Prostate gland (tissue), 2 donors: ENCODE results near the gene DDX39B. TPM values are rescaled to one million over a fixed set of nuclear protein-coding genes. Genes with fewer than 3 reads are reported as not detected.

Experiments
- DNase-seq: peaks from one replicate; pipeline ENCODE4 v3.0.0-alpha.2; 2019; ENCODE audit warnings: low spot score
- H3K27ac ChIP-seq, 2 donors: fragments of 200-600 bp; sonication (generic); 2 replicates each; pipeline ENCODE4 v1.5.1; 2017 to 2019
- H3K27me3 ChIP-seq: fragments of 200-600 bp; sonication (generic); replicated peaks from 2 replicates; pipeline ENCODE4 v1.5.1; 2019; ENCODE audit not compliant: insufficient read depth
- H3K36me3 ChIP-seq, 2 donors: fragments of 200-600 bp; sonication (generic); 1 replicate in 1 of 2; 2 replicates in 1 of 2; pipeline versions ENCODE4 v1.5.1 to v1.8.1; 2017 to 2019
- H3K4me1 ChIP-seq: fragments of 200-600 bp; sonication (generic); replicated peaks from 2 replicates; pipeline ENCODE4 v1.5.1; 2019
- H3K4me3 ChIP-seq, 2 donors: fragments of 200-600 bp; sonication (generic); 2 replicates each; pipeline ENCODE4 v1.5.1; 2017 to 2019
- H3K9me3 ChIP-seq: fragments of 200-600 bp; sonication (generic); 2 replicates; pipeline ENCODE4 v1.5.1; 2017
- CTCF ChIP-seq, 4 experiments: fragments of 200-600 bp in 2 of 4; fragments of 450-650 bp in 2 of 4; sonication (generic) in 2 of 4; IDR thresholded peaks; 1 replicate in 3 of 4; 2 replicates in 1 of 4; pipeline ENCODE4 v1.5.1; 2016 to 2019; ENCODE audit warnings: antibody characterized with exemption in 4 of 4, mild to moderate bottlenecking in 2 of 4, moderate library complexity in 2 of 4
- POLR2A ChIP-seq: fragments of 450-650 bp; IDR thresholded peaks from one replicate; pipeline ENCODE4 v1.6.1; 2016; ENCODE audit warnings: antibody characterized with exemption, mild to moderate bottlenecking
- POLR2AphosphoS5 ChIP-seq: sonication (generic); formaldehyde crosslinking; IDR thresholded peaks from one replicate; pipeline ENCODE4 v1.6.1; 2017; ENCODE audit warnings: antibody characterized with exemption
- WGBS: methylation state at CpG from one replicate; pipeline ENCODE4 v1.1.5; 2018; 5-methylcytosine and 5-hydroxymethylcytosine counted together
- intact Hi-C: fragments of 100-400 bp; cut with DNase I; formaldehyde crosslinking; loops from one replicate; pipeline ENCODE4 v1.14.2; 2022
- total RNA-seq, 2 donors: library from RNA; depleted of rRNA; stranded (reverse); fragments of >200 nt; gene quantifications; one replicate each; pipeline ENCODE4 v1.1.0, GENCODE V29; 2016

The DDX39B gene
- total RNA-seq, 2 donors from 2014 or later = 227 to 390 TPM

- no peaks in the 10 kb centered on the region for H3K27me3 ChIP-seq
- intact Hi-C loops = no loop called here
- TF ChIP-seq CTCF (IDR thresholded peaks at IDR 0.05) (no peak), POLR2A (no peak), POLR2AphosphoS5 (no peak)
- 80% methylated on average over 2 of the region's 2 CpGs for WGBS
- DNase-seq = no peak
- H3K4me3 ChIP-seq = no peak overlapping the region
- no peaks in the 10 kb centered on the region for H3K36me3 ChIP-seq
- no peaks in the 10 kb centered on the region for H3K9me3 ChIP-seq
- H3K27ac ChIP-seq = no peak overlapping the region
- H3K4me1 ChIP-seq = peaks cover 16% of the 10 kb centered on the region
Observed at GRCh38 chr6:31544676-31545075, 2.9 kb upstream of the DDX39B start.

GRCh38 chr6:31543639-31544038 is 1.8 kb upstream of the DDX39B start:
- H3K4me3 ChIP-seq = no peak overlapping the region

GRCh38 chr6:31541059-31541657 is 645 bp downstream of the DDX39B start:
- WGBS = under 1% methylated on average over 21 of the region's 21 CpGs
- TF ChIP-seq POLR2AphosphoS5 (no peak), POLR2A (no peak), CTCF (IDR thresholded peaks at IDR 0.05) (no peak)
- H3K36me3 ChIP-seq = peaks cover 0 to 14% of the 10 kb centered on the region in 2 donors
- peaks cover 21% of the 10 kb centered on the region for H3K4me1 ChIP-seq
- no peaks in the 10 kb centered on the region for H3K27me3 ChIP-seq
- peak overlapping the region; percentile 97 for H3K27ac ChIP-seq
- no peaks in the 10 kb centered on the region for H3K9me3 ChIP-seq
- peak overlapping the region; percentile 55 to 68 for H3K4me3 ChIP-seq
- peak; percentile 46 for DNase-seq
- intact Hi-C loops = no loop called here

More at GRCh38 chr6:31543639-31544038, 1.8 kb upstream of the DDX39B start:
- TF ChIP-seq POLR2AphosphoS5 = no peak
- TF ChIP-seq CTCF (IDR thresholded peaks at IDR 0.05) = no peak
- TF ChIP-seq POLR2A = no peak
- Histone ChIP-seq H3K36me3 (no peaks in the 10 kb centered on the region), H3K27ac (no peak overlapping the region), H3K9me3 (no peaks in the 10 kb centered on the region), H3K27me3 (no peaks in the 10 kb centered on the region), H3K4me1 (peaks cover 25% of the 10 kb centered on the region)
- 94% methylated on average over 6 of the region's 6 CpGs for WGBS
- intact Hi-C loops = no loop called here
- DNase-seq = no peak

GRCh38 chr6:31540640-31541039 is 1.2 kb downstream of the DDX39B start:
- no peaks in the 10 kb centered on the region for H3K27me3 ChIP-seq
- peak overlapping the region; percentile 55 to 68 for H3K4me3 ChIP-seq
- intact Hi-C loops = no loop called here
- peaks cover 21% of the 10 kb centered on the region for H3K4me1 ChIP-seq
- H3K27ac ChIP-seq = peak overlapping the region; percentile 97
- TF ChIP-seq POLR2AphosphoS5 = no peak
- no peak for DNase-seq
- peaks cover under 1 to 18% of the 10 kb centered on the region in 2 donors for H3K36me3 ChIP-seq
- WGBS = 6% methylated on average over 4 of the region's 4 CpGs
- H3K9me3 ChIP-seq = no peaks in the 10 kb centered on the region

GRCh38 chr6:31538805-31539400 is 2.9 kb downstream of the DDX39B start:
- H3K27me3 ChIP-seq = no peaks in the 10 kb centered on the region
- intact Hi-C loops = no loop called here
- H3K9me3 ChIP-seq = no peaks in the 10 kb centered on the region
- H3K36me3 ChIP-seq = peaks cover 3 to 28% of the 10 kb centered on the region in 2 donors
- DNase-seq = no peak
- 42% methylated on average over 6 of the region's 6 CpGs for WGBS
- TF ChIP-seq POLR2AphosphoS5 = no peak
- no peak for TF ChIP-seq POLR2A
- no peak for TF ChIP-seq CTCF (IDR thresholded peaks at IDR 0.05)
- H3K27ac ChIP-seq = no peak overlapping the region
- peaks cover 21% of the 10 kb centered on the region for H3K4me1 ChIP-seq
- no peak overlapping the region for H3K4me3 ChIP-seq
